Measurements from ENCODE around the gene MVD. TPM values are rescaled to one million over a fixed set of nuclear protein-coding genes. Genes with fewer than 3 reads are reported as not detected.

The MVD gene
- total and polyA plus RNA-seq, 2 of the 13 experiments (the other 11 are each of a cell fraction or from before 2014, with no cell fraction given), result 28.1 to 187 TPM

- TF ChIP-seq MAFF (IDR thresholded peaks at IDR 0.05; ENCODE audit: low read depth, low read length) (no peak), ZBTB34 (CRISPR knock-in tag; IDR thresholded peaks at IDR 0.05) (no peak), XRCC5 (optimal IDR thresholded peaks at IDR 0.05; ENCODE audit: low read length) (peak; percentile 82), ZNF598 (CRISPR knock-in tag; IDR thresholded peaks at IDR 0.05; ENCODE audit: borderline replicate concordance) (0 out of 2 replicates have a peak, but pooled peaks have one; percentile 39), MED1 (CRISPR knock-in tag; IDR thresholded peaks at IDR 0.05) (no peak), MYNN (CRISPR knock-in tag; IDR thresholded peaks at IDR 0.05; ENCODE audit: low read depth) (no peak), ELF3 (CRISPR knock-in tag; IDR thresholded peaks at IDR 0.05) (no peak), ZNF121 (CRISPR knock-in tag; IDR thresholded peaks at IDR 0.05) (no peak), ZNF407 (CRISPR knock-in tag; IDR thresholded peaks at IDR 0.05; ENCODE audit: not compliant biosample characterization) (no peak), RFXANK (CRISPR knock-in tag; IDR thresholded peaks at IDR 0.05) (no peak), AKNA (CRISPR knock-in tag; IDR thresholded peaks at IDR 0.05; ENCODE audit: borderline replicate concordance) (no peak)
- TF ChIP-seq, protein P1, sequence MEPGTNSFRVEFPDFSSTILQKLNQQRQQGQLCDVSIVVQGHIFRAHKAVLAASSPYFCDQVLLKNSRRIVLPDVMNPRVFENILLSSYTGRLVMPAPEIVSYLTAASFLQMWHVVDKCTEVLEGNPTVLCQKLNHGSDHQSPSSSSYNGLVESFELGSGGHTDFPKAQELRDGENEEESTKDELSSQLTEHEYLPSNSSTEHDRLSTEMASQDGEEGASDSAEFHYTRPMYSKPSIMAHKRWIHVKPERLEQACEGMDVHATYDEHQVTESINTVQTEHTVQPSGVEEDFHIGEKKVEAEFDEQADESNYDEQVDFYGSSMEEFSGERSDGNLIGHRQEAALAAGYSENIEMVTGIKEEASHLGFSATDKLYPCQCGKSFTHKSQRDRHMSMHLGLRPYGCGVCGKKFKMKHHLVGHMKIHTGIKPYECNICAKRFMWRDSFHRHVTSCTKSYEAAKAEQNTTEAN (CRISPR knock-in tag; conservative IDR thresholded peaks at IDR 0.05), result no peak
Measured at GRCh38 chr16:88685156-88686061, 22.5 kb upstream of the MVD start (continued).

All from HepG2 (cell line).